NCI-H446 (cell line): ENCODE results near the gene PPP1R3E.
A peak's percentile ranks its signal among the peaks of the same experiment; 100 is the strongest.

Experiments used
- DNase-seq, 2 experiments: peaks; one replicate each; lab custom pipeline; 2025; lab: John Stamatoyannopoulos, UW

The PPP1R3E gene

DNA sequence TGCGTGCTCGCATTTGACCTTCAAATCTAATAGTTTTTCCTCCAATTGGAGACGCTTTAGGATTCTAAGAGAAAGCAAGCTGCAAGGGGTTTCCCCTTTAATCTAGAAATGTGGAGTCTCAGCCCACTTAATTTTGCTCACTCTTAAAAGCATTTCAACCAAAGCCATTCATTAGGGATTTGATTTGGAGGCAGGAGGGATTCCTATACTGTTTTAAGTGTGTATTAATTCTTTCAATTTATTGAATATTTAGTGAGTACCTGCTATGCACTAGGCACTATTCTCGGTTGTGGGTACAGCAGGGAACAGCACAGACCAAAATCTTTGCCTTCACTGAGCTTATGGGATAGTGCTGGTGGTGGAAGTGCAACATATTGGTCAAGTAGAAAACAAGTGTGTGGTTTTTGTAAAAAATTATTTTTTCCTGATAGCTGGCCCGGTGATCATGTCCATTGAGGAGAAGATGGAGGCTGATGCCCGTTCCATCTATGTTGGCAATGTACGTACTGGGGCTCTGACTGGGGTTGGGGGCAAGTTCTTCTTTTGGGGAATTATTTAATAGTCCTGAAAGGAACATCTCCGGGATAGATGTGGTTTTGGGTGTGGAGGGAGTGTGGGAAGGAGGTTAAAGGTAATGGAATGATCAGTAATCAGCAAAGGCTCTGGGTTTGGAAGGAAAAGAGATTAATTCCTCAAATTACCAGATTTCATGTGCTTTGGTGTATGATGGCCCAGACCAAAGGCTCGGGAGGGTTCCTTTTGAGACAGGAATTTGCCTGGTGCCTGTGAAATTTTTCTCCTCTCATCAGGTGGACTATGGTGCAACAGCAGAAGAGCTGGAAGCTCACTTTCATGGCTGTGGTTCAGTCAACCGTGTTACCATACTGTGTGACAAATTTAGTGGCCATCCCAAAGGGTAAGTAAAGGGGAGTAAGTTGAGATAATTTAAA, 20.2 kb upstream of the PPP1R3E start:
- no peak for DNase-seq

DNA sequence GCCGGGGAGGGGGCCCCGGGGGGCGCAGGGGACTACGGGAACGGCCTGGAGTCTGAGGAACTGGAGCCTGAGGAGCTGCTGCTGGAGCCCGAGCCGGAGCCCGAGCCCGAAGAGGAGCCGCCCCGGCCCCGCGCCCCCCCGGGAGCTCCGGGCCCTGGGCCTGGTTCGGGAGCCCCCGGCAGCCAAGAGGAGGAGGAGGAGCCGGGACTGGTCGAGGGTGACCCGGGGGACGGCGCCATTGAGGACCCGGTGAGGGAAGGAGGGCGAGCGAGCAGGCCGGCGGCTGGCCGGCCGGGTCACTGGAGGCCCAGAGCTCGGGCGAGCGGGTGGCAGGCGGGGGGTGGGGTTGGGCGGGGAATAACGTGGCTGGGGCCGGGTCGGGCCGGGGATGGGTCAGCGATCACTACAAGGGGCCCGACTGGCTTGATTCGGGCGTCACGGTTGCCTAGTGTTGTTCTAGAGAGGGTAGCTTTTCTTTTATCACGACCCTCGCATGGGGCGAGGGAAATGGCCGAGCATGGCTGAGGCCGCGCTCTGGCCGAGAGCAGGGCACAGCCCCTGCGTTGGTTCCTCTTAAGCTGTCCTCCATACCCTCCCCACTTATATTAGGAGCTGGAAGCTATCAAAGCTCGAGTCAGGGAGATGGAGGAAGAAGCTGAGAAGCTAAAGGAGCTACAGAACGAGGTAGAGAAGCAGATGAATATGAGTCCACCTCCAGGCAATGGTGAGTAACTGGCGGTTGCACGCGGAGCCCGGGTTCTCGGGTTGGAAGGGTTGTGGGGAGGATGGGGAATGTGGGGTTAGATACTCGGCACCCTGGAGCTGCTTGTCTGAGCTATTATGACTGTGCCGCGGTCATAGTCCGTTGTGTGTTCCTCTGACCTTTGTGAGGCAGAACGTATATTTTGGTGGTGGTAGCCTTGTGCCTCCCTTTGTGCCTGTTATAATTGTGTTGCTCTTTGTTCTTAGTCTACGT, 19.2 kb upstream of the PPP1R3E start:
- no peak for DNase-seq

DNA sequence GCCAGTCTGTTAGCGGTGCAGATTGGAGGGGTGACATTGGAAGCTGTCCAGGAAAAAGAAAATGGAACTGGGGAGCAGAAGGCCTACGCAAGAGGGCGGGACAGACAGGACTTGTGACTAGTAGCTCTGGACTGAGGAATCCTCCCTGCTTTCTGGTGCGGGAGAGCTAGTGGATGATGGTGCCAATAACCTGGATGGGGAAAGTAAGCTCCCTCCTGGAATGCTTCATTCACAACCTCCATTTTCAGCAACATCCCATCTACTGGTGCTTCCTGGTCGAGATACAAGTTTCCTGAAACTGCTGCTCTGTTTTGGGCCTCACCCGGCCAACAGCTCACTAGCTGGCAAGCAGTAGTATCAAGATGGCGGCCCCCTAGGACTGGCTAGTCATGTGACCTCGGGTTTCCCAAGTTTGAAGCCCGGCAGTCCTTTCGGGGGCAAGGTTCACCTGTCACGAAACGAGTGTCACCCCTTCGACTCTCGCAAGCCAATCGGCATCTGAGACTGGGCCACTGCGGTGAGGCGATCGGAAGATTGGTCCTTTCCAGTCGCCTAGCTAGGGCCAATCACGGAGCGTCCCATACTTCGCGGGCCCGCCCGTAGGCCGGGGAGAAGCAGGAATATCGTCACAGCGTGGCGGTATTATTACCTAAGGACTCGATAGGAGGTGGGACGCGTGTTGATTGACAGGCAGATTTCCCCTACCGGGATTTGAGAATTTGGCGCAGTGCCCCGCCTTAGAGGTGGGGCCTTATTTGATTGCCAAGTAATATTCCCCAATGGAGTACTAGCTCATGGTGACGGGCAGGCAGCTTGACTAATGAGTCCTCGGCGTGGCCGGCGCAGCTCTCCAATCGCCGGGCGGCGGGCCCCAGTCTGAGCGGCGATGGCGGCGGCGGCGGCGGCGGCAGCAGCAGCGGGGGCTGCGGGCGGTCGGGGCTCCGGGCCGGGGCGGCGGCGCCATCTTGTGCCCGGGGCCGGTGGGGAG, 18.2 kb upstream of the PPP1R3E start, which contains the start of gene PABPN1:
PABPN1 (plus strand) TSS at position 874 of the 988 bp plus-strand sequence; CDS start at position 887, 13 bp downstream.
- peak; percentile 99 to 100 for DNase-seq

DNA sequence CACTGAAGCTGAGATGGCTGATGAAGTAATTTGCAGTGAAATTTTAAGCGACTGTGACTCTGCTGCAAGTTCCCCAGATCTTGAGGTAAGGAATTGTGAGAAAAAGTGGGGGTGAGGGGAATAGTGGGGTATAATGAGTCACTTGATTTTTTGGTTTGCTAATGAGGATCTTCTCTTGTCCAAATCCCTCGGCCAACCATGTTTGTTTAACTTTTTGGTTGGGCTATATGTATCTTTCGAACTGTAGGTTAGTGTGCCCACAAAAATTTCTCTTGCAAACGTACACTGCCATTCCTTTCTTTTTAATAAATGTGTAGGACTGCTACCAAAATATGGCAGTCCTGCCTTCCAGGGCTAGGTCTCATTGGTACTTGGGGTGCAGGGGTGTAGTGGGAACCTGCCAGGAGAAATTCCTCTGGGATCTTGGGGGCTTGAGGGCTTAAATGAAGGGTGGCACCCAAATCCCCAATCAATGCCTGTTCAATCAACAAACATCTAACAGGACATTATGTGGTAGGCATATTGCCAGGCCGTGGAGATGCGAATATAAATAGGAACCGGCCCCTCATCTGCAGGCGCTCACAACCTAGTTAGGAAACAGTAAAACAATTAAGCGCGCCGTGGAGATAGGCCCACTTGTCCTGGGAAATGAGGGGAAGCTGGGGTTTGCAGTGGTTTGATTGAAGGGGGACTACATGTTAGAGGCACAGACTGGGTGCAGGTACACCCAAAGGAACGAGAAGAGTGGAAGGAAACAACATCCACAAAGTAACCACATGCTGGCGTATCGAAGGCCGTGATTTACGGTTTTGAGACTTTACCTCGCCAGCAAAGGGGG, 17.3 kb upstream of the PPP1R3E start:
- no peak for DNase-seq

DNA sequence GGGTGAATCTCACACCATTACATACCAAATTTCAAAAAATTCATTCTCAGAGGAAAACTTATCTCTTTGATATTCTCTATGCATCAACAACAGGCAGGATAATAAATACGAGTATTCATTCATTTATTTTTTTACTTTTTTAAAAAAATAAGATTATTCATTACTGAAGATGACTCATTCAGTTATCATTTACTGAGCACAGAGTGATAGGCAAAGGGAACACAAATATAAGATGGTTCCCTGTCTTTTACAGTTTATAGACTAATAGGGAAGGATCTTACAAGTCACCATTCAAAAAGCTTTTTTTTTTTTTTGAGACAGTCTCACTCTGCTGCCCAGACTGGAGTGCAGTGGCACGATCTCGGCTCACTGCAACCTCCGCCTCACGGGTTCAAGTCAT, 13.6 kb upstream of the PPP1R3E start:
- no peak for DNase-seq

DNA sequence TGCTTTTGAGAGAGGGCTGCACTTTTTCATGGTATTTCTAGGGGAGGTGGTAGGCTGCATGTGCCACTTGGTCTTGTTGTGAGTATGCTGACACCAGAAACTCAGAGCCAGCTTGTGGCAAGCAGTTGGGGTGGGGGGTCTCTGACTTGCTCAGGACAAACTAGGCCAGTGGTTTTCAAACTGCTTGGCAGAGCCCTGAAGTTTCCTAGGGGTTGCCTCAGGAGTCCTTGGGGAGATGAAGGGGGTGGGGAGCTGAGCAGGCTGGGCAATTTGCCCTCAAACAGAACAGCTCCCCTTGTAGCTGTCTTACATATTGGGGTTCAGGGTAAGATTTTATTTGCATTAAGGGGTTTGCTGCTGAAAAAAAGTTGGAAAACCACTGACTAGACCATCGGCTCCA, 7.9 kb upstream of the PPP1R3E start:
- DNase-seq, result no peak

DNA sequence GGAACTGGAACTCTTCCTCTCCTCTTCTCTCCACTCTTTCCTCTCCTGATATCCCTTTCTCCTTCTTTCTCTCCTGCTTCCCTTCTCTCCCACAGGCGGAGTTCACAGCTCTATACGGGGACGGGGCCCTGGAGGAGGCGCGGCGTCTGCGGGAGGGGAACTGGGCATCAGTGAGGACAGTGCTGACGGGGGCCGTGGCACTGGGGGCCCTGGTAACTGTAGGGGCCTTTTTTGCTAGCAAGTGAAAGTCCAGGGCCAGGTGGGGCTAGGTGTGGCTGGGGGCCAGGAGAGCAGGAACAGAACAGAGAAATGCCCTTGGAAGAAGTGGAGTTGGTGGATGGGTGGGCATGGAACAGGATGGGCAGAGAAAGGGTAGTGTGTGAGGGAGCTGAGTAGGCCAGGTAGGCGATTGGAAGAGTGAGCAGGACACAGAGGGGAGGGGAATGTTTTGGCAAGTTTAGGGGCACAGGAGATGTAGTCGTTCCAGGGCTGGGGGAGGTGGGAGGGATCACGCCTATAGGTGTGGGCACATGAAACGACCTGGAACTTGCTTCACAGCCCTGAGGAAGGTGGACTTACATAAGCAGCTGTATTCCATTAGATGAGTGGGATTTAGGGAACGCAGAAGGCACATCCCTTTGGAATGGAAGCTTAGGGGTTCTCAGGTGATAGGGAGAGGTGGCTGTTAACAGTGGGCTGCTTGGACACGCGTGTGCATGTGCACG, 6.2 kb upstream of the PPP1R3E start:
- no peak for DNase-seq

DNA sequence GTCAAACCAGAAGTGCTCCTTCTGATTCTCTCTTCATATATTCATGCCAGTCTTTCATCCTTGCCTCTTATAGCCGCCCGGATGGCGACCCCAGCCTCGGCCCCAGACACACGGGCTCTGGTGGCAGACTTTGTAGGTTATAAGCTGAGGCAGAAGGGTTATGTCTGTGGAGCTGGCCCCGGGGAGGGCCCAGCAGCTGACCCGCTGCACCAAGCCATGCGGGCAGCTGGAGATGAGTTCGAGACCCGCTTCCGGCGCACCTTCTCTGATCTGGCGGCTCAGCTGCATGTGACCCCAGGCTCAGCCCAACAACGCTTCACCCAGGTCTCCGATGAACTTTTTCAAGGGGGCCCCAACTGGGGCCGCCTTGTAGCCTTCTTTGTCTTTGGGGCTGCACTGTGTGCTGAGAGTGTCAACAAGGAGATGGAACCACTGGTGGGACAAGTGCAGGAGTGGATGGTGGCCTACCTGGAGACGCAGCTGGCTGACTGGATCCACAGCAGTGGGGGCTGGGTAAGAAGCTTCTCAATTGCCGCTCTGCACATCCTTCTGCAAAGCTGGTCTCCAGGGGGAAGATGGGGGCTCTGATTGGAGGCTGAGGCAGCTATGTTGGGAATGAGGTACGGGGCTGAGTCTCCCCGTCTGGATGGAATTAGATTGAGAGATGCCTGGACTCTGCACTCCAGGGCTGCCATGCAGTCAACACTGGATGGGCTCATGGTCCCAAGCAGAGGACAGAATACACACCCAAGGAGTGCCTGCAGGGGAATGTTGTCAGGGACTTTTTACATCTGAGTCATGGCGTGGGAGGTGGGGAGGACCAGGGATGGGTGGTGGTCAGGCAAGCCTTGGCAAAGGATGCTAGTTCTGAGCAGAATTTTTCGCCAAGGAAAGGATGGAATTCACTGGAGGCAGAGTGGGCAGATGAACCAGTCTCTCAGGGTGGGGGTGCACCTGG, 5.3 kb upstream of the PPP1R3E start:
- DNase-seq, result no peak

DNA sequence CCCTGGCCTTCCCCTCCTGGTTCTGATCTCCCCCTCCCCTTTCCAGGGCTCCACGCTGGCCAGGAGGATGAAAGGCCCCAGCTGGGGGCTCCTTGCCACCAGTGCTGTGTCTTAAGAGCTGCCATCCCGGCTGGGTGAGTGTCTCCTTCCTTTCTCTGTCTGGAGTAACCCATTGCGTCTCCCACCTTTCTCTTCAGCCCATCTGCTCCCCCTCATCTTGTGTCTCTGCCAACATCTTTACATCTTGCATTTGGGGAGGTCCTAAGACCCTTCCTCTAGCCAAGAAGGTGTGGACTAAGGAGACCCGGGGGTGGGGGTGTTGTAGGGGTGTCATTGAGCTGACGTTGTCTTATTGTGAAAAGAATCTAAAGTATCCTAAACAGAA, 4.5 kb upstream of the PPP1R3E start:
- no peak for DNase-seq

DNA sequence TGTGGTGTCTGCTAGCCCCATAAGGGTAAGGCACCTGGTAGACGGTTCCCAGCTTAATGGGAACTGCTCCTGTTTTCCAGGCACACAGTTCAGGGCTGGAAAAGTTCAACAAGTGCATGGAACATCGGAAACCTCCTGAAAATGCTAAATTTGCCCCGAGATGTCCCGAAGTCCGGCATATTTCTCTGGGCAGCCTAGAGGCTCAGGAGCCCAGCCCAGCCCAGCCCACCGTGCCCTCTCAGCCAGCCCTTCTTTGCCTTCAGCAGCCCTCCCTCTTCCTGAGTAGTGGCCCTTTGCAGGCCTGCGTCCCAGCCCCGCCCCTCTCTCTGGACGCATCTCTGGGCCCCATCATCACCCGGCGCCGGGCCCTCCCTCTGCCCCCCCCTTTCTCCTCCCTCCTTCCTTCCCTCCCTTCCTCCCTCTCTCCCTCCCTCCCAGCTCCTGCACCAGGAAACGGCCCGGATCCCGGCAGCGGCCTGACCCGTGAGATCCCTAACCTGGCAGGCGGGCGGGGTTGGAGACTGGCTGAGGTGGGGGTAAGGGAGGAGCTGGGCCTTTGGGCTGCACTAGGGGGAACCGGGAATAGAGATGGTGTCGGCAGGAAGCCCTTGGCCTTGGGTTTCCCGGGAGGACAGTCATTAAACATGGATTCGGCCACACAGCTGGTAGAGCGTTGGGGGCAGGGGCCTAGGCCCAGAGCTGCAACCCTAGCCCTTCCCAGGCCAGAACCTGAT, 3.9 kb upstream of the PPP1R3E start, which contains the start of gene BCL2L2:
BCL2L2 (plus strand) TSS at position 422 of the 734 bp plus-strand sequence. CDS start 935 bp downstream, outside the sequence.
- peak; percentile 77 to 80 for DNase-seq

DNA sequence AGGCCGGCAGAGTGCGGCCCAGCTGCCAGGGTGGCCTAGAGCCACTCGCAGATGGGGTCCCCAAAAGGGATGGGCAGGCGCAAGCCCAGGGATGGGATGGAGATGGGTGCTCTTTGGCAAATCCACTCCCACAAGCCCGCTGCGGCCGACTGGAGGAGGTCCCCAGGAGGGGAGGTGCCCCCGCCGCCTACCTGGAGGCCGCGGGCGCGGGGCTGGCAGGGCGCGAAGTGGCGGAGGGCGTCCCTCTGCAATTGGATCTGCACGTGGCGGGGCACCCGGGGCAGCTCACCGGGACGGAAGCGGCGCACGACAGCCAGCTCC, 730 bp downstream of the PPP1R3E start:
- DNase-seq, result no peak

DNA sequence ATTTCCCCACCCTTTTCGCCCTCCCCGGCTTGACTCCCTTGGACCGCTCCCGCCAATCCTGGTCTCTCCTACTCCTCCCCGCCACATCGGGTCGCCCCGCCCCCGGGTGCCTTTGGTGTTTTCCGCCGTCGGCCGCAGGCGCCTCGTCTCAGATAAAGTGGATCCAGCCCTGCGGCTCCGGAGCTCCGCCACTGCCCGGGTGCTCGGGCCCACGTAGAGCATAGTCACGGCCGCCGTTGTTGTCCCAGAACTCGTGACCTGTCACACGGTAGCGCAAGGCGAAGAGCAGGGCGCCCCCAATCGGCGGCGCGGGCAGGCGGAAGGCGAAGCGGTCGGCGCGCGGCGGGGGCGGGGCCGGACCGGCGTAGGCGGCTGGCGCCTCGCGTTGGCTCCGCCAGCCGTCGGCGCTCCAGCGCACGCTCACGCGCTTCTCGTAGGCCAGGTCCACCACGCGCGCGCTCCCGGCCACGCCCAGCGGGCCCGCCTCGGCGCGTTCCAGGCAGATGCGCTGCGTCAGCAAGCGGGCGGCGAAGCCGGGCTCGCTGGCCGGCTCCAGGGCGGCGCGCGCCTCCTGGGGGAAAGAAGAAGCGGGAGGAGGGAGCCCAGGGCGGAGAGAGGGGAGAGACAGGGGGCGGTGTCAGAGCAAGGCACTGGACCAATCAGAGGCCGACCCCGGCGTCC, 1.2 kb downstream of the PPP1R3E start:
- DNase-seq, result peak; percentile 97 to 100

DNA sequence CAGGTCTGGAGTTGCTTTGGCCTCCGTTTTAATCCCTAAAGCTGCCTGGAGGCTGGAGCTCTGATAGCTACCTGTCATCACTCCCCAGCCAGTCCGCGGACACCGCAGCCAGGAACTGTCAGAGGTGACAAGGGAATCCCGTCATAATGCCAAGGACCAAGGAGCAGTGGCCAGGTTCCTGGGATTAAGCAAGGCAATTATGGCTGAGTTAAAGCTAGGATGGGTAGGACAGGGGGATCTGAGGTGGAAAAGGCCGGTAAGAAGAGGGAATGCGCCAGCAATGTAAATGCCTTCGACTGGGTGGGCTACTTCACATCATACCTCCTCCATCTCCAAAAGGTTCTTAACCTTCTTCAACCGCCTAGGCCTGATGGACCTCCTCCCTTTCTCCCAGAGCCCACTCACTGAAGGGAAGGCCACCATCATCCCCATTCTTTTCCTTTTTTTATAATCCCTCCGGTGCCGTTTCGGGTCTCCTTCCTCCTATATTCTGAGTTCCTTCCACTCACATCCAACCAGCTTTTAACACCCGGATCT, 1.9 kb downstream of the PPP1R3E start:
- DNase-seq, result peak in 1 of 2 experiments; percentile 26

DNA sequence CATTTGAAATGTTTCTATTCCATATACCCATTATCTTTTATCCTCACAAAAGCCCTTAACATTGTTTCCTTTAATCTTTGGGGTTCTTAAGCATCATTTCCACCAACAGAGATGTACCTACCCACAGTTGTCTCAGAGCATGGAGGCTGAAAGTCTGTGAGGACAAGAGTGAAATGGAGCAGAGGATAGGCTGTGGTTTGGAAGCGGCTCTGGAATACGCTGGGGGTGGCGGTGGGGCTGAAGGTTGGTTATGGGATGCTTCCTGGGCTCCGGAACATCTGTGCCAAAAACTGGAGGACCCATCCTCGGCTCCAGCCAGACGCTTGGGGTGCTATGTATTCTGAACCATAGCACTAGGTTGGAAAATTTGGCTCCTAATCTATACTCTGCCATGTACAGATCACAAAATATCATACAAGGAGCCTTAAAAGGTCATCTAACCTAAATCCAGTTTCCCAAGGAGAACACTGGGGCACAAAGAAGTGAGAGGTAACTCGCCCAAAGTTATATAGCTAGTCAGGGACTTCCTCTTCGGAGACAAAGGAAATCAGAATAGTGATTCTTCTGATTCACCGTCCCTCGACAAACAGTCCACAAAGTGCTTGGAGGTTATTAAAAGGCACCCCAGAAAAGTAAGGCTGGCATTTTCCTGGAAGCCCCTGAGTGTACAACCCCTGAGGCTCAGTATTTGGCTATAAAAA, 2.5 kb downstream of the PPP1R3E start:
- no peak for DNase-seq

DNA sequence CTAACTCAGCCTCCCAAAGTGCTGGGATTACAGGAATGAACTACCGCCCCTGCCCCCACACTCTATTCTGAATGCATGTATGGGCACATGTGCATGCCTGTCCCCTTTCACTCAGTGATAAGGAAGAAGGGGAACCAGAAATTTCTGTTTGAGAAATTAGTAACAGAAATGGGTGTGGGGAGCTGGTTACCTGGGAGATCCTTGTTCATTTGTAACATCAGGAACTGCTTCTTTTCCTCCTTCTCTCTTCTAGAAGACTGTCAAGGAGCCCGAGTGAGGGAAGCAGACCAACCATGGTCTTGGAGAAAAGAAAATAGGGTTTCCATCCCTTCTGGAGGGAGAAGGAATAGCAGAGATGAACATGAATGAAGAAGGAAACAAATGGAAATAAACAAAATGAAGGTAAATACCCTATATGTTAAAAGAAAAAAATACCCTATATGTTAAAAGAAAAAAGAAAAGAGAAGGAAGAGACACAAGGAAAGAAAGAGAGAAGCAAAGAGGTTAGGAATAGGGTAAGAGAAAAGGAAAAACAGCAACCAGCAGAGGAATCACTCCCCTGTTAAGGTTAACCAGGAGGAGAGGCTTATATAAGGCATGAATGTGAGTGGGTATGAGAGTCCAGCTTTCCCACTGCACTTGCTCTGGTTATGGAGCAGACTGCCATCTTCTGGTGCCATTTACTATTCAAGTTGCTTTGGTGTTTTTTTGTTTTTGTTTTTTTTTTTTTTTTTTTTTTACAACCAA, 3.3 kb downstream of the PPP1R3E start:
- peak in 1 of 2 experiments; percentile 43 for DNase-seq
